ENCODE data around the gene TRABD2A. TPM values are rescaled to one million over a fixed set of nuclear protein-coding genes. Genes with fewer than 3 reads are reported as not detected.
A peak's percentile ranks its signal among the peaks of the same experiment; 100 is the strongest.

TRABD2A gene
- total and polyA plus RNA-seq, 9 of the 15 experiments (the other 6 are each of a cell fraction or from before 2014, with no cell fraction given), result 0.07 to 0.45 (median 0.25) TPM

DNA sequence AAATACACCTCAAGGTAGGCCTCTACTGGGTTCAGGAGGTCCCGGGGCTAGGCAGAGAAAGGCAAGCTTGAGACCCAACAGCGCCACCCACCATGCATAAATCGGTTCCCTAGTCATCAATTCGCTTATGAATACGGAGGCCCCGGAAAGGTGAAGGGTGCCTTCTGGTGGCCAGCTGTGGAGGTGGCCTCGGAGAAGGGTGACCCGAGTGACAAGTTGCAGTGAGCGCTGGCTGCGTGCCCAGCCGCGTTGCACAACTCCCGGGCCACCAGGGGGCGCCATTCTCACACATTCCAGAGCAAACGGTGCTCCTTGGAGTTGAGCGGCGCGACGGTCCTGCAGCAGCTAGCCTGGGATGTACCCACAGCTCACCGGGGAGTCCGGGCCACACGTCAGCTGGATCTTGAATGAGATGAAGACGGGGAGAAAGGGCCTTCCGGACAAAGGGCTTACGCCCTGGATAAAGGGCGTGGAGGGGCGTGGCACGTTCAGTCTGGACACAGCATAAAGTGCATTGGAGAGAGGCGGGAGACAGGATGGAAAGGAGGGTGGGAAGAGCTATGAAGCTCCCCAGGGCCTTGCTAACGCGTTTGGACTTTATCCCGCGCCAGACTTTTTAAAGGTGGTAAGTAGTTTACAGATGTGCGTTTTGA, 45.0 kb upstream of the TRABD2A start (continued):
- TF ChIP-seq JUND (IDR thresholded peaks at IDR 0.05; ENCODE audit: borderline replicate concordance, low read depth, low read length), result peak; percentile 81
- TF ChIP-seq JUND (tag; IDR thresholded peaks at IDR 0.05; ENCODE audit: borderline replicate concordance, low read depth, low read length), result peak; percentile 64; the same call in 1 of the 3 replicates
- TF ChIP-seq E2F4 (CRISPR knock-in tag; IDR thresholded peaks at IDR 0.05; ENCODE audit: low read depth), result no peak
- TF ChIP-seq BRF2 (IDR thresholded peaks at IDR 0.05; ENCODE audit: borderline replicate concordance, insufficient read depth, insufficient read length), result no peak
- TF ChIP-seq, protein P1, sequence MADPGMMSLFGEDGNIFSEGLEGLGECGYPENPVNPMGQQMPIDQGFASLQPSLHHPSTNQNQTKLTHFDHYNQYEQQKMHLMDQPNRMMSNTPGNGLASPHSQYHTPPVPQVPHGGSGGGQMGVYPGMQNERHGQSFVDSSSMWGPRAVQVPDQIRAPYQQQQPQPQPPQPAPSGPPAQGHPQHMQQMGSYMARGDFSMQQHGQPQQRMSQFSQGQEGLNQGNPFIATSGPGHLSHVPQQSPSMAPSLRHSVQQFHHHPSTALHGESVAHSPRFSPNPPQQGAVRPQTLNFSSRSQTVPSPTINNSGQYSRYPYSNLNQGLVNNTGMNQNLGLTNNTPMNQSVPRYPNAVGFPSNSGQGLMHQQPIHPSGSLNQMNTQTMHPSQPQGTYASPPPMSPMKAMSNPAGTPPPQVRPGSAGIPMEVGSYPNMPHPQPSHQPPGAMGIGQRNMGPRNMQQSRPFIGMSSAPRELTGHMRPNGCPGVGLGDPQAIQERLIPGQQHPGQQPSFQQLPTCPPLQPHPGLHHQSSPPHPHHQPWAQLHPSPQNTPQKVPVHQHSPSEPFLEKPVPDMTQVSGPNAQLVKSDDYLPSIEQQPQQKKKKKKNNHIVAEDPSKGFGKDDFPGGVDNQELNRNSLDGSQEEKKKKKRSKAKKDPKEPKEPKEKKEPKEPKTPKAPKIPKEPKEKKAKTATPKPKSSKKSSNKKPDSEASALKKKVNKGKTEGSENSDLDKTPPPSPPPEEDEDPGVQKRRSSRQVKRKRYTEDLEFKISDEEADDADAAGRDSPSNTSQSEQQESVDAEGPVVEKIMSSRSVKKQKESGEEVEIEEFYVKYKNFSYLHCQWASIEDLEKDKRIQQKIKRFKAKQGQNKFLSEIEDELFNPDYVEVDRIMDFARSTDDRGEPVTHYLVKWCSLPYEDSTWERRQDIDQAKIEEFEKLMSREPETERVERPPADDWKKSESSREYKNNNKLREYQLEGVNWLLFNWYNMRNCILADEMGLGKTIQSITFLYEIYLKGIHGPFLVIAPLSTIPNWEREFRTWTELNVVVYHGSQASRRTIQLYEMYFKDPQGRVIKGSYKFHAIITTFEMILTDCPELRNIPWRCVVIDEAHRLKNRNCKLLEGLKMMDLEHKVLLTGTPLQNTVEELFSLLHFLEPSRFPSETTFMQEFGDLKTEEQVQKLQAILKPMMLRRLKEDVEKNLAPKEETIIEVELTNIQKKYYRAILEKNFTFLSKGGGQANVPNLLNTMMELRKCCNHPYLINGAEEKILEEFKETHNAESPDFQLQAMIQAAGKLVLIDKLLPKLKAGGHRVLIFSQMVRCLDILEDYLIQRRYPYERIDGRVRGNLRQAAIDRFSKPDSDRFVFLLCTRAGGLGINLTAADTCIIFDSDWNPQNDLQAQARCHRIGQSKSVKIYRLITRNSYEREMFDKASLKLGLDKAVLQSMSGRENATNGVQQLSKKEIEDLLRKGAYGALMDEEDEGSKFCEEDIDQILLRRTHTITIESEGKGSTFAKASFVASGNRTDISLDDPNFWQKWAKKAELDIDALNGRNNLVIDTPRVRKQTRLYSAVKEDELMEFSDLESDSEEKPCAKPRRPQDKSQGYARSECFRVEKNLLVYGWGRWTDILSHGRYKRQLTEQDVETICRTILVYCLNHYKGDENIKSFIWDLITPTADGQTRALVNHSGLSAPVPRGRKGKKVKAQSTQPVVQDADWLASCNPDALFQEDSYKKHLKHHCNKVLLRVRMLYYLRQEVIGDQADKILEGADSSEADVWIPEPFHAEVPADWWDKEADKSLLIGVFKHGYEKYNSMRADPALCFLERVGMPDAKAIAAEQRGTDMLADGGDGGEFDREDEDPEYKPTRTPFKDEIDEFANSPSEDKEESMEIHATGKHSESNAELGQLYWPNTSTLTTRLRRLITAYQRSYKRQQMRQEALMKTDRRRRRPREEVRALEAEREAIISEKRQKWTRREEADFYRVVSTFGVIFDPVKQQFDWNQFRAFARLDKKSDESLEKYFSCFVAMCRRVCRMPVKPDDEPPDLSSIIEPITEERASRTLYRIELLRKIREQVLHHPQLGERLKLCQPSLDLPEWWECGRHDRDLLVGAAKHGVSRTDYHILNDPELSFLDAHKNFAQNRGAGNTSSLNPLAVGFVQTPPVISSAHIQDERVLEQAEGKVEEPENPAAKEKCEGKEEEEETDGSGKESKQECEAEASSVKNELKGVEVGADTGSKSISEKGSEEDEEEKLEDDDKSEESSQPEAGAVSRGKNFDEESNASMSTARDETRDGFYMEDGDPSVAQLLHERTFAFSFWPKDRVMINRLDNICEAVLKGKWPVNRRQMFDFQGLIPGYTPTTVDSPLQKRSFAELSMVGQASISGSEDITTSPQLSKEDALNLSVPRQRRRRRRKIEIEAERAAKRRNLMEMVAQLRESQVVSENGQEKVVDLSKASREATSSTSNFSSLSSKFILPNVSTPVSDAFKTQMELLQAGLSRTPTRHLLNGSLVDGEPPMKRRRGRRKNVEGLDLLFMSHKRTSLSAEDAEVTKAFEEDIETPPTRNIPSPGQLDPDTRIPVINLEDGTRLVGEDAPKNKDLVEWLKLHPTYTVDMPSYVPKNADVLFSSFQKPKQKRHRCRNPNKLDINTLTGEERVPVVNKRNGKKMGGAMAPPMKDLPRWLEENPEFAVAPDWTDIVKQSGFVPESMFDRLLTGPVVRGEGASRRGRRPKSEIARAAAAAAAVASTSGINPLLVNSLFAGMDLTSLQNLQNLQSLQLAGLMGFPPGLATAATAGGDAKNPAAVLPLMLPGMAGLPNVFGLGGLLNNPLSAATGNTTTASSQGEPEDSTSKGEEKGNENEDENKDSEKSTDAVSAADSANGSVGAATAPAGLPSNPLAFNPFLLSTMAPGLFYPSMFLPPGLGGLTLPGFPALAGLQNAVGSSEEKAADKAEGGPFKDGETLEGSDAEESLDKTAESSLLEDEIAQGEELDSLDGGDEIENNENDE (IDR thresholded peaks at IDR 0.05; ENCODE audit: low read depth, low read length), result no peak
- no peak for TF ChIP-seq ZNF165 (CRISPR knock-in tag; IDR thresholded peaks at IDR 0.05; ENCODE audit: borderline replicate concordance)
- TF ChIP-seq IRF2 (CRISPR knock-in tag; IDR thresholded peaks at IDR 0.05), result no peak
- peak; percentile 61 for TF ChIP-seq KLF13 (tag; IDR thresholded peaks at IDR 0.05; ENCODE audit: borderline replicate concordance, low read depth)
- no peak for TF ChIP-seq PYGO2 (tag; IDR thresholded peaks at IDR 0.05)
- TF ChIP-seq PREB (CRISPR knock-in tag; IDR thresholded peaks at IDR 0.05), result no peak; the same call in 1 of the 2 replicates
- no peak for TF ChIP-seq NR4A1 (CRISPR knock-in tag; IDR thresholded peaks at IDR 0.05)
- TF ChIP-seq NR4A1 (tag; IDR thresholded peaks at IDR 0.05), result 0 out of 2 replicates have a peak, but pooled peaks have one; percentile 46
